HEK293 (cell line): ENCODE results near the gene SARS1.

Experiments used
- GLI2 ChIP-seq: fragments of 450-650 bp; formaldehyde crosslinking; IDR thresholded peaks from 2 replicates; pipeline ENCODE4; 2017; ENCODE audit warnings: missing biosample characterization, missing genetic modification characterization, low read depth, borderline replicate concordance
- OSR2 ChIP-seq: fragments of 450-650 bp; formaldehyde crosslinking; IDR thresholded peaks from 2 replicates; pipeline ENCODE4 v1.5.1; 2016; ENCODE audit warnings: missing biosample characterization, missing genetic modification characterization
- SCRT1 ChIP-seq: fragments of 450-650 bp; formaldehyde crosslinking; IDR thresholded peaks from 2 replicates; pipeline ENCODE4 v1.5.1; 2016; ENCODE audit warnings: missing biosample characterization, missing genetic modification characterization, borderline replicate concordance
- SCRT2 ChIP-seq: fragments of 450-650 bp; formaldehyde crosslinking; IDR thresholded peaks from 2 replicates; pipeline ENCODE4 v1.5.1; 2016; ENCODE audit warnings: missing biosample characterization, missing genetic modification characterization
- SP7 ChIP-seq: fragments of 450-650 bp; formaldehyde crosslinking; IDR thresholded peaks from 2 replicates; pipeline ENCODE4 v1.5.1; 2016; ENCODE audit warnings: missing biosample characterization, missing genetic modification characterization
- WT1 ChIP-seq: fragments of 450-650 bp; formaldehyde crosslinking; IDR thresholded peaks from 2 replicates; pipeline ENCODE4 v1.5.1; 2016; ENCODE audit warnings: missing biosample characterization, missing genetic modification characterization
- ZBTB7A ChIP-seq: fragments of 450-650 bp; formaldehyde crosslinking; IDR thresholded peaks from 2 replicates; pipeline ENCODE4 v1.5.1; 2016; ENCODE audit warnings: low read depth, missing biosample characterization, missing genetic modification characterization
- ZBTB8A ChIP-seq: fragments of 450-650 bp; formaldehyde crosslinking; IDR thresholded peaks from 2 replicates; pipeline ENCODE4 v1.5.1; 2016; ENCODE audit warnings: missing biosample characterization, missing genetic modification characterization
- ZNF114 ChIP-seq: fragments of 450-650 bp; formaldehyde crosslinking; IDR thresholded peaks from 2 replicates; pipeline ENCODE4 v1.5.0; 2017; ENCODE audit warnings: missing biosample characterization, missing genetic modification characterization
- ZNF121 ChIP-seq: fragments of 450-650 bp; formaldehyde crosslinking; IDR thresholded peaks from 2 replicates; pipeline ENCODE4 v1.5.1; 2016; ENCODE audit warnings: missing biosample characterization, missing genetic modification characterization
- ZNF133 ChIP-seq: fragments of 450-650 bp; formaldehyde crosslinking; IDR thresholded peaks from 2 replicates; pipeline ENCODE4 v1.5.1; 2016; ENCODE audit warnings: missing biosample characterization, missing genetic modification characterization
- ZNF175 ChIP-seq: fragments of 450-650 bp; formaldehyde crosslinking; IDR thresholded peaks from 2 replicates; pipeline ENCODE4 v1.5.1; 2016; ENCODE audit warnings: missing biosample characterization, missing genetic modification characterization
- ZNF324 ChIP-seq: fragments of 450-650 bp; formaldehyde crosslinking; IDR thresholded peaks from 2 replicates; pipeline ENCODE4 v1.5.1; 2016; ENCODE audit warnings: missing biosample characterization, missing genetic modification characterization
- ZNF37A ChIP-seq: fragments of 450-650 bp; IDR thresholded peaks from 2 replicates; pipeline ENCODE4 v1.5.1; 2018; ENCODE audit warnings: missing biosample characterization, missing genetic modification characterization
- ZNF416 ChIP-seq: fragments of 450-650 bp; formaldehyde crosslinking; IDR thresholded peaks from 2 replicates; pipeline ENCODE4 v1.5.1; 2016; ENCODE audit warnings: missing biosample characterization, missing genetic modification characterization
- ZNF48 ChIP-seq: fragments of 450-650 bp; formaldehyde crosslinking; IDR thresholded peaks from 2 replicates; pipeline ENCODE4 v1.5.1; 2016; ENCODE audit warnings: missing biosample characterization, missing genetic modification characterization
- ZNF610 ChIP-seq: fragments of 450-650 bp; formaldehyde crosslinking; IDR thresholded peaks from 2 replicates; pipeline ENCODE4 v1.5.1; 2016; ENCODE audit warnings: missing biosample characterization, missing genetic modification characterization, borderline replicate concordance
- ZNF621 ChIP-seq: fragments of 450-650 bp; formaldehyde crosslinking; IDR thresholded peaks from 2 replicates; pipeline ENCODE4 v1.5.1; 2017; ENCODE audit warnings: missing biosample characterization, missing genetic modification characterization
- ZNF623 ChIP-seq: fragments of 450-650 bp; formaldehyde crosslinking; IDR thresholded peaks from 2 replicates; pipeline ENCODE4 v1.5.1; 2016; ENCODE audit warnings: missing biosample characterization, missing genetic modification characterization
- ZNF707 ChIP-seq: fragments of 450-650 bp; formaldehyde crosslinking; IDR thresholded peaks from 2 replicates; pipeline ENCODE4 v1.5.1; 2016; ENCODE audit warnings: missing biosample characterization, missing genetic modification characterization
- ZNF792 ChIP-seq: fragments of 450-650 bp; formaldehyde crosslinking; IDR thresholded peaks from 2 replicates; pipeline ENCODE4 v1.5.1; 2016; ENCODE audit warnings: missing biosample characterization, missing genetic modification characterization
- TF ChIP-seq, protein P1 (sequence below): fragments of 450-650 bp; formaldehyde crosslinking; IDR thresholded peaks from 2 replicates; pipeline ENCODE4 v1.5.1; 2016; ENCODE audit warnings: missing biosample characterization, missing genetic modification characterization
- TF ChIP-seq, protein P2 (sequence below): fragments of 450-650 bp; formaldehyde crosslinking; IDR thresholded peaks from 2 replicates; pipeline ENCODE4 v1.5.1; 2017; ENCODE audit warnings: missing biosample characterization, missing genetic modification characterization
- TF ChIP-seq, protein P3 (sequence below): fragments of 450-650 bp; formaldehyde crosslinking; IDR thresholded peaks from 2 replicates; pipeline ENCODE4 v1.5.1; 2016; ENCODE audit warnings: missing biosample characterization, missing genetic modification characterization, borderline replicate concordance
- TF ChIP-seq, protein P4 (sequence below): fragments of 450-650 bp; formaldehyde crosslinking; IDR thresholded peaks from 2 replicates; pipeline ENCODE4 v1.5.1; 2016; ENCODE audit warnings: missing biosample characterization, missing genetic modification characterization
- TF ChIP-seq, protein P5 (sequence below): fragments of 450-650 bp; formaldehyde crosslinking; IDR thresholded peaks from 2 replicates; pipeline ENCODE4 v1.5.0; 2017; ENCODE audit warnings: missing biosample characterization, missing genetic modification characterization, borderline replicate concordance
- TF ChIP-seq, protein P6 (sequence below): fragments of 450-650 bp; formaldehyde crosslinking; IDR thresholded peaks from 2 replicates; pipeline ENCODE4 v1.5.1; 2016; ENCODE audit warnings: missing biosample characterization, missing genetic modification characterization

Gene SARS1

DNA sequence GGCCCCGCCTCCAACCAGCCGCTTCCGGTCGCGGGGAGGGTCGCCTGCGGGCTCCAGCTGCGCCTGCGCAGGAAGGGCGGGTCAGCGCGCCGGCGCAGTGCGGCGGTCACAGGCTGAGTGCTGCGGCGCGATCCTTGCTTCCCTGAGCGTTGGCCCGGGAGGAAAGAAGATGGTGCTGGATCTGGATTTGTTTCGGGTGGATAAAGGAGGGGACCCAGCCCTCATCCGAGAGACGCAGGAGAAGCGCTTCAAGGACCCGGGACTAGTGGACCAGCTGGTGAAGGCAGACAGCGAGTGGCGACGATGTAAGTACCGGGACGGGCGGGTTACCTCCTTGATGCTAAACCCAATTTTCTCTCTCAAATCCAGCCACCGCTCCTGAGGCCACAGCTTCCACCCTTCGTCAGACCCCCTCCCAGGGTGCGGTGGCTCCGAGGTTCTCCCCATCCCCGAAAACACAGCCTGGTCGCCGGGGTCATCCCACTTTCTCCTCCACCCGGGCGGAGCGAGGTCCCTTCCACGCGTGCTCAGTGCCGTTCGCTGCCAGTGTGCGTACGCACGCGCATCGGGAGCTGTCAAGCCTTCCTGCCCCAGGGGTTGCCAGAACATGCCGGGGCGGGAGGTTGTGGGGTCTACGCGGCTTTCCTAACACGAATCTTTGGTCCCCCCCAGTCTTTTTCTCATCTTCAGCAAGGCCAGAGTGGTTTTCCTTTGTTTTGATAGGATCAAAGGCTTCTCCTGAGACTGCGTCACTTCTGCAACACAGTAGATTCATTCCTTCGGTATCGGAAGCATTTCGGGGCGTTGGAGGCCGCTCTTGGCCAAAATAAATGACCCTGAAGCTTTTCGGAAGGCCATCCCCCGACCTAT lies at the start of gene SARS1 (continued):
- peak; percentile 45; the same call in 1 of the 2 replicates for TF ChIP-seq SP7 (tag by site-specific recombination)
- no peak for TF ChIP-seq ZNF623
- TF ChIP-seq, protein P1, sequence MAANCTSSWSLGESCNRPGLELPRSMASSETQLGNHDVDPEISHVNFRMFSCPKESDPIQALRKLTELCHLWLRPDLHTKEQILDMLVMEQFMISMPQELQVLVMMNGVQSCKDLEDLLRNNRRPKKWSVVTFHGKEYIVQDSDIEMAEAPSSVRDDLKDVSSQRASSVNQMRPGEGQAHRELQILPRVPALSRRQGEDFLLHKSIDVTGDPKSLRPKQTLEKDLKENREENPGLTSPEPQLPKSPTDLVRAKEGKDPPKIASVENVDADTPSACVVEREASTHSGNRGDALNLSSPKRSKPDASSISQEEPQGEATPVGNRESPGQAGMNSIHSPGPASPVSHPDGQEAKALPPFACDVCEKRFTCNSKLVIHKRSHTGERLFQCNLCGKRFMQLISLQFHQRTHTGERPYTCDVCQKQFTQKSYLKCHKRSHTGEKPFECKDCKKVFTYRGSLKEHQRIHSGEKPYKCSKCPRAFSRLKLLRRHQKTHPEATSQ (tag by site-specific recombination): no peak
- no peak for TF ChIP-seq SCRT1 (tag by site-specific recombination)
- no peak for TF ChIP-seq ZNF324
- no peak for TF ChIP-seq OSR2
- TF ChIP-seq ZNF707: no peak
- TF ChIP-seq ZNF37A (tag by site-specific recombination): no peak
- TF ChIP-seq, protein P2, sequence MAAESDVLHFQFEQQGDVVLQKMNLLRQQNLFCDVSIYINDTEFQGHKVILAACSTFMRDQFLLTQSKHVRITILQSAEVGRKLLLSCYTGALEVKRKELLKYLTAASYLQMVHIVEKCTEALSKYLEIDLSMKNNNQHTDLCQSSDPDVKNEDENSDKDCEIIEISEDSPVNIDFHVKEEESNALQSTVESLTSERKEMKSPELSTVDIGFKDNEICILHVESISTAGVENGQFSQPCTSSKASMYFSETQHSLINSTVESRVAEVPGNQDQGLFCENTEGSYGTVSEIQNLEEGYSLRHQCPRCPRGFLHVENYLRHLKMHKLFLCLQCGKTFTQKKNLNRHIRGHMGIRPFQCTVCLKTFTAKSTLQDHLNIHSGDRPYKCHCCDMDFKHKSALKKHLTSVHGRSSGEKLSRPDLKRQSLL (tag by site-specific recombination): no peak
- TF ChIP-seq ZNF114: no peak
- TF ChIP-seq ZNF792 (tag by site-specific recombination): 0 out of 2 replicates have a peak, but pooled peaks have one; percentile 76
- no peak for TF ChIP-seq ZBTB7A (tag by site-specific recombination)
- TF ChIP-seq ZNF610 (tag by site-specific recombination): 0 out of 2 replicates have a peak, but pooled peaks have one; percentile 9
- TF ChIP-seq, protein P3, sequence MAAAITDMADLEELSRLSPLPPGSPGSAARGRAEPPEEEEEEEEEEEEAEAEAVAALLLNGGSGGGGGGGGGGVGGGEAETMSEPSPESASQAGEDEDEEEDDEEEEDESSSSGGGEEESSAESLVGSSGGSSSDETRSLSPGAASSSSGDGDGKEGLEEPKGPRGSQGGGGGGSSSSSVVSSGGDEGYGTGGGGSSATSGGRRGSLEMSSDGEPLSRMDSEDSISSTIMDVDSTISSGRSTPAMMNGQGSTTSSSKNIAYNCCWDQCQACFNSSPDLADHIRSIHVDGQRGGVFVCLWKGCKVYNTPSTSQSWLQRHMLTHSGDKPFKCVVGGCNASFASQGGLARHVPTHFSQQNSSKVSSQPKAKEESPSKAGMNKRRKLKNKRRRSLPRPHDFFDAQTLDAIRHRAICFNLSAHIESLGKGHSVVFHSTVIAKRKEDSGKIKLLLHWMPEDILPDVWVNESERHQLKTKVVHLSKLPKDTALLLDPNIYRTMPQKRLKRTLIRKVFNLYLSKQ (tag by site-specific recombination): no peak
- no peak for TF ChIP-seq ZNF121 (tag by site-specific recombination)
- TF ChIP-seq WT1 (tag by site-specific recombination): no peak
- no peak for TF ChIP-seq ZBTB8A (tag by site-specific recombination)
- TF ChIP-seq, protein P4, sequence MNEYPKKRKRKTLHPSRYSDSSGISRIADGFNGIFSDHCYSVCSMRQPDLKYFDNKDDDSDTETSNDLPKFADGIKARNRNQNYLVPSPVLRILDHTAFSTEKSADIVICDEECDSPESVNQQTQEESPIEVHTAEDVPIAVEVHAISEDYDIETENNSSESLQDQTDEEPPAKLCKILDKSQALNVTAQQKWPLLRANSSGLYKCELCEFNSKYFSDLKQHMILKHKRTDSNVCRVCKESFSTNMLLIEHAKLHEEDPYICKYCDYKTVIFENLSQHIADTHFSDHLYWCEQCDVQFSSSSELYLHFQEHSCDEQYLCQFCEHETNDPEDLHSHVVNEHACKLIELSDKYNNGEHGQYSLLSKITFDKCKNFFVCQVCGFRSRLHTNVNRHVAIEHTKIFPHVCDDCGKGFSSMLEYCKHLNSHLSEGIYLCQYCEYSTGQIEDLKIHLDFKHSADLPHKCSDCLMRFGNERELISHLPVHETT (tag by site-specific recombination): no peak
- no peak for TF ChIP-seq ZNF416 (tag by site-specific recombination)
- TF ChIP-seq SCRT2: no peak
- TF ChIP-seq ZNF133: no peak
- TF ChIP-seq, protein P5, sequence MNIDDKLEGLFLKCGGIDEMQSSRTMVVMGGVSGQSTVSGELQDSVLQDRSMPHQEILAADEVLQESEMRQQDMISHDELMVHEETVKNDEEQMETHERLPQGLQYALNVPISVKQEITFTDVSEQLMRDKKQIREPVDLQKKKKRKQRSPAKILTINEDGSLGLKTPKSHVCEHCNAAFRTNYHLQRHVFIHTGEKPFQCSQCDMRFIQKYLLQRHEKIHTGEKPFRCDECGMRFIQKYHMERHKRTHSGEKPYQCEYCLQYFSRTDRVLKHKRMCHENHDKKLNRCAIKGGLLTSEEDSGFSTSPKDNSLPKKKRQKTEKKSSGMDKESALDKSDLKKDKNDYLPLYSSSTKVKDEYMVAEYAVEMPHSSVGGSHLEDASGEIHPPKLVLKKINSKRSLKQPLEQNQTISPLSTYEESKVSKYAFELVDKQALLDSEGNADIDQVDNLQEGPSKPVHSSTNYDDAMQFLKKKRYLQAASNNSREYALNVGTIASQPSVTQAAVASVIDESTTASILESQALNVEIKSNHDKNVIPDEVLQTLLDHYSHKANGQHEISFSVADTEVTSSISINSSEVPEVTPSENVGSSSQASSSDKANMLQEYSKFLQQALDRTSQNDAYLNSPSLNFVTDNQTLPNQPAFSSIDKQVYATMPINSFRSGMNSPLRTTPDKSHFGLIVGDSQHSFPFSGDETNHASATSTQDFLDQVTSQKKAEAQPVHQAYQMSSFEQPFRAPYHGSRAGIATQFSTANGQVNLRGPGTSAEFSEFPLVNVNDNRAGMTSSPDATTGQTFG: no peak
- TF ChIP-seq, protein P6, sequence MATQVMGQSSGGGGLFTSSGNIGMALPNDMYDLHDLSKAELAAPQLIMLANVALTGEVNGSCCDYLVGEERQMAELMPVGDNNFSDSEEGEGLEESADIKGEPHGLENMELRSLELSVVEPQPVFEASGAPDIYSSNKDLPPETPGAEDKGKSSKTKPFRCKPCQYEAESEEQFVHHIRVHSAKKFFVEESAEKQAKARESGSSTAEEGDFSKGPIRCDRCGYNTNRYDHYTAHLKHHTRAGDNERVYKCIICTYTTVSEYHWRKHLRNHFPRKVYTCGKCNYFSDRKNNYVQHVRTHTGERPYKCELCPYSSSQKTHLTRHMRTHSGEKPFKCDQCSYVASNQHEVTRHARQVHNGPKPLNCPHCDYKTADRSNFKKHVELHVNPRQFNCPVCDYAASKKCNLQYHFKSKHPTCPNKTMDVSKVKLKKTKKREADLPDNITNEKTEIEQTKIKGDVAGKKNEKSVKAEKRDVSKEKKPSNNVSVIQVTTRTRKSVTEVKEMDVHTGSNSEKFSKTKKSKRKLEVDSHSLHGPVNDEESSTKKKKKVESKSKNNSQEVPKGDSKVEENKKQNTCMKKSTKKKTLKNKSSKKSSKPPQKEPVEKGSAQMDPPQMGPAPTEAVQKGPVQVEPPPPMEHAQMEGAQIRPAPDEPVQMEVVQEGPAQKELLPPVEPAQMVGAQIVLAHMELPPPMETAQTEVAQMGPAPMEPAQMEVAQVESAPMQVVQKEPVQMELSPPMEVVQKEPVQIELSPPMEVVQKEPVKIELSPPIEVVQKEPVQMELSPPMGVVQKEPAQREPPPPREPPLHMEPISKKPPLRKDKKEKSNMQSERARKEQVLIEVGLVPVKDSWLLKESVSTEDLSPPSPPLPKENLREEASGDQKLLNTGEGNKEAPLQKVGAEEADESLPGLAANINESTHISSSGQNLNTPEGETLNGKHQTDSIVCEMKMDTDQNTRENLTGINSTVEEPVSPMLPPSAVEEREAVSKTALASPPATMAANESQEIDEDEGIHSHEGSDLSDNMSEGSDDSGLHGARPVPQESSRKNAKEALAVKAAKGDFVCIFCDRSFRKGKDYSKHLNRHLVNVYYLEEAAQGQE: no peak
- TF ChIP-seq ZNF175 (tag by site-specific recombination): no peak
- no peak for TF ChIP-seq ZNF621 (tag by site-specific recombination)
- TF ChIP-seq ZNF48: no peak
- no peak for TF ChIP-seq GLI2
